AG04450 (cell line): ENCODE measurements around the gene LRRC8D. TPM values are rescaled to one million over a fixed set of nuclear protein-coding genes. Genes with fewer than 3 reads are reported as not detected.

Experiments
- CTCF ChIA-PET: fragments of 300-600, 350-600 bp; formaldehyde crosslinking; extraction: SDS; loops from one replicate; lab custom pipeline; 2022; ENCODE audit warnings: antibody characterized with exemption, inconsistent platforms; lab: Charles Lee
- POLR2A ChIA-PET: fragments of 350-600 bp; formaldehyde crosslinking; extraction: SDS; loops from one replicate; lab custom pipeline; 2021; ENCODE audit warnings: antibody characterized with exemption, inconsistent platforms; lab: Yijun Ruan, JAX
- DNase-seq: peaks from one replicate; pipeline ENCODE4 v3.0.0-alpha.2; 2011; ENCODE audit warnings: low read depth, low spot score
- H3K27ac ChIP-seq: one replicate; pipeline ENCODE4 v1.5.1; 2012; ENCODE audit warnings: low read depth, low read length, control low read depth
- H3K27me3 ChIP-seq: one replicate; pipeline ENCODE4 v1.6.0; 2012; ENCODE audit warnings: low read length; ENCODE audit not compliant: control insufficient read depth, insufficient read depth
- H3K4me3 ChIP-seq: 2 replicates; pipeline ENCODE4 v1.5.1; 2011; ENCODE audit warnings: mild to moderate bottlenecking, low read depth, low read length, control low read depth
- H3K9me3 ChIP-seq: 2 replicates; pipeline ENCODE4 v1.5.1; 2012; ENCODE audit warnings: low read length; ENCODE audit not compliant: control insufficient read depth, insufficient read depth
- CTCF ChIP-seq: IDR thresholded peaks from 2 replicates; pipeline ENCODE4 v1.5.1; 2011; ENCODE audit warnings: low read depth, low read length, control low read depth, inconsistent platforms
- polyA plus RNA-seq: library from polyadenylated mRNA; depleted of rRNA; stranded (reverse); fragments of >200 nt; gene quantifications from 2 replicates; pipeline ENCODE4 v1.2.3, GENCODE V29; 2011

Gene LRRC8D
- polyA plus RNA-seq, 1 experiment = 48.7 TPM

GRCh38 chr1:89896105-89896942, 75.5 kb downstream of the LRRC8D start:
- no peak overlapping the region for H3K4me3 ChIP-seq
- H3K27me3 ChIP-seq = no peaks in the 10 kb centered on the region
- no peak for TF ChIP-seq CTCF
- ChIA-PET POLR2A (no interaction called here), CTCF (no interaction called here)
- DNase-seq = no peak
- H3K27ac ChIP-seq = no peak overlapping the region
- H3K9me3 ChIP-seq = no peaks in the 10 kb centered on the region

- no peaks in the 10 kb centered on the region for H3K27me3 ChIP-seq
- POLR2A ChIA-PET = no interaction called here
- CTCF ChIA-PET = no interaction called here
- H3K4me3 ChIP-seq = no peak overlapping the region
- no peak overlapping the region for H3K27ac ChIP-seq
- TF ChIP-seq CTCF = no peak
- no peak for DNase-seq
- H3K9me3 ChIP-seq = no peaks in the 10 kb centered on the region
Observed at GRCh38 chr1:89897347-89898133, 76.7 kb downstream of the LRRC8D start.

- Histone ChIP-seq H3K27me3 (no peaks in the 10 kb centered on the region), H3K27ac (no peak overlapping the region), H3K9me3 (no peaks in the 10 kb centered on the region), H3K4me3 (no peak overlapping the region)
- POLR2A ChIA-PET = no interaction called here
- DNase-seq = no peak
- CTCF ChIA-PET = no interaction called here
- no peak for TF ChIP-seq CTCF
Observed at GRCh38 chr1:89898150-89898549, 77.3 kb downstream of the LRRC8D start.

- H3K27ac ChIP-seq = no peak overlapping the region
- ChIA-PET CTCF (no interaction called here), POLR2A (no interaction called here)
- H3K9me3 ChIP-seq = no peaks in the 10 kb centered on the region
- H3K4me3 ChIP-seq = no peak overlapping the region
- H3K27me3 ChIP-seq = no peaks in the 10 kb centered on the region
- no peak for DNase-seq
- TF ChIP-seq CTCF = no peak
Observed at GRCh38 chr1:89898695-89899470, 78.1 kb downstream of the LRRC8D start.
